Body of pancreas (tissue), 4 donors: ENCODE measurements around the gene PXDC1. TPM values are rescaled to one million over a fixed set of nuclear protein-coding genes. Genes with fewer than 3 reads are reported as not detected.

Source experiments
- ATAC-seq: fragments of 150-250 bp; one replicate; pipeline ENCODE4 v1.9.1; 2016
- DNase-seq, 4 donors: peaks; one replicate each; pipeline ENCODE4 v3.0.0-alpha.2; 2019
- H3K27ac ChIP-seq, 4 donors: fragments of 200-600 bp; sonication (generic); 1 replicate in 3 of 4; 2 replicates in 1 of 4; pipeline versions ENCODE4 v1.5.1 to v1.6.1; 2016 to 2019; ENCODE audit warnings: mild to moderate bottlenecking in 1 of 4, mixed read lengths in 1 of 4, moderate library complexity in 1 of 4
- H3K27me3 ChIP-seq, 2 donors: fragments of 200-600 bp; sonication (generic); one replicate each; pipeline ENCODE4 v1.6.0; 2016; ENCODE audit warnings: mild to moderate bottlenecking in 1 of 2
- H3K36me3 ChIP-seq, 2 donors: fragments of 200-600 bp; sonication (generic); replicated peaks in 1 of 2; 2 replicates each; pipeline ENCODE4 v1.5.1; 2016; ENCODE audit warnings: low read depth in 2 of 2; ENCODE audit not compliant: insufficient read depth in 1 of 2
- H3K4me1 ChIP-seq: fragments of 200-600 bp; sonication (generic); one replicate; pipeline ENCODE4 v1.6.0; 2016
- H3K4me3 ChIP-seq, 2 donors: fragments of 200-600 bp; sonication (generic); 1 replicate in 1 of 2; 2 replicates in 1 of 2; pipeline ENCODE4 v1.5.1; 2016 to 2019
- H3K9me3 ChIP-seq, 3 donors: fragments of 200-600 bp; sonication (generic); 1 replicate in 2 of 3; 2 replicates in 1 of 3; pipeline ENCODE4 v1.5.1; 2016
- CTCF ChIP-seq, 7 experiments: fragments of 450-650 bp in 4 of 7; fragments of 200-600 bp in 3 of 7; sonication (generic) in 3 of 7; IDR thresholded peaks; one replicate each; pipeline ENCODE4 v1.5.1; 2016 to 2019; ENCODE audit warnings: antibody characterized with exemption in 7 of 7
- POLR2A ChIP-seq, 3 donors: fragments of 450-650 bp; IDR thresholded peaks; one replicate each; pipeline ENCODE4 v1.6.1; 2016; ENCODE audit warnings: antibody characterized with exemption in 3 of 3, mild to moderate bottlenecking in 2 of 3
- WGBS, 2 donors: methylation state at CpG; one replicate each; pipeline ENCODE4 v1.1.5; 2017; 5-methylcytosine and 5-hydroxymethylcytosine counted together
- intact Hi-C: fragments of 100-400 bp; cut with DNase I; formaldehyde crosslinking; loops from one replicate; pipeline ENCODE4 v1.15.1; 2023
- total RNA-seq, 2 donors: library from RNA; depleted of rRNA; stranded (reverse); fragments of >200 nt; gene quantifications; one replicate each; pipeline ENCODE4 v1.1.0, GENCODE V29; 2016

Gene PXDC1
- total RNA-seq, 2 donors from 2014 or later, result 30.9 to 35.6 TPM

DNA sequence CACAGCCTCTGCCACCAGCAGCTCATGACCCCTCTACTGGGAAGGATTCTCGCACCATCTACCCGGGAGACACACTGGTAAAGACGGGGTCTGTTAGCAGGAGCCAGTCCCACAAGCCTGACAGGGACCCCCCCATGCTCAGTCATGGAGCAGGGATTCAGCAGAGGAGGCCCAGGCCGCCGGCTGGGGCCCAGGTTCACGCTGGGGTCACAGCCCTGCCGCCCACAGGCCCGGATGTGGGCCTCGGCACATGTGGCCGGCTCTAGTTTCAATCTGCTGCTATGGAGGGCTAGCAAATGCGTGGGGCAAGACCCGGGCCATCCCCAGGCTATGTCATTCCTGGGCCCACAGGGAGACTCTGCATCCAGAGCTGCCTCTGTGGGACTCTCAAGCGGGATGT lies 25.1 kb downstream of the PXDC1 start:
- WGBS, 2 donors, result 79 to 86% methylated on average over 4 to 12 of the region's 13 CpGs
- Histone ChIP-seq H3K36me3 (no peaks in the 10 kb centered on the region), H3K4me3 (no peak overlapping the region), H3K27ac (no peak overlapping the region), H3K27me3 (no peaks in the 10 kb centered on the region), H3K4me1 (peaks cover 9% of the 10 kb centered on the region), H3K9me3 (no peaks in the 10 kb centered on the region)
- ATAC-seq (no peak), DNase-seq (no peak)
- intact Hi-C loops, result no loop called here
- TF ChIP-seq CTCF (IDR thresholded peaks at IDR 0.05) (no peak), POLR2A (IDR thresholded peaks at IDR 0.05) (no peak)

- no peak overlapping the region for H3K27ac ChIP-seq
- WGBS, 2 donors, result 81 to 92% methylated on average over 11 to 31 of the region's 33 CpGs
These were observed 26.1 kb downstream of the PXDC1 start for GRCh38 chr6:3725145-3726047.

DNA sequence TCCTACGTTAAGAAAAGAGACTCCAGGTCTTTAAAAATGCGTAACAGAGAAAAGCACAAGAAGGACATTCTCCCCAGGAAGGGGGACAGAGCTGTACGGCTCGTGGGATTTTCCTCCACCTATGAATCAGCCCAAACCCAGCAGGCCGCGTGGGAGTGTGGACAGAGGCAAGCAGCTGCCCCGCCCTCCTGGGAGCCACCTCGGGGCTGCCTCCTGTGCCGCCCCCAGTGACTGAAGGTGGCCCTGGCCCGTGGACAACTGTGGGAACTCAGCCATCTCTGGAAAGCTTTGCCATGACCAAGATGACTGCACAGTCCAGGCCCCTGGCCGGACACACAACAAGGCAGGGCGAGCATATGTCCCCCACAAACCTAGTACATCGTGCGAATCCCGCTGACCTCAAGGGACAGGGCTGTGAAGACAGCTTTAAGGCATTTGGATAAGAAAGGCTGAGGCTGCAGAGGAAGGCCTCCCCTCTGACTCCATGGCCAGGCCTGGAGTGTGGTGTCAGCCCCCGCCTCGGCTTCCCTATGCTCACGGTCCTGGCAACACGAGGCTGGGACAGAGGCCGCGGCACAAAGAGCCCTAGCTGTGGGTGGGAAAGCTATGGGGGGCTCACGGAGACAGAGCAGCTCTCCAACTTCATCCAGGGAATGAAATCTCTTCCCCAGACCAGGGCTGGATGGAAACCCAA lies 26.9 kb downstream of the PXDC1 start:
- ATAC-seq (no peak), DNase-seq (no peak)
- 76 to 78% methylated on average over 11 to 22 of the region's 22 CpGs for WGBS, 2 donors
- Histone ChIP-seq H3K9me3 (no peaks in the 10 kb centered on the region), H3K4me1 (peaks cover 9% of the 10 kb centered on the region), H3K27me3 (no peaks in the 10 kb centered on the region), H3K4me3 (no peak overlapping the region), H3K36me3 (no peaks in the 10 kb centered on the region), H3K27ac (no peak overlapping the region)
- TF ChIP-seq CTCF (IDR thresholded peaks at IDR 0.05) (no peak), POLR2A (IDR thresholded peaks at IDR 0.05) (no peak)
- intact Hi-C loops, result no loop called here

More at GRCh38 chr6:3725145-3726047, 26.1 kb downstream of the PXDC1 start:
- TF ChIP-seq CTCF (IDR thresholded peaks at IDR 0.05) (no peak), POLR2A (IDR thresholded peaks at IDR 0.05) (no peak)
- Histone ChIP-seq H3K4me3 (no peak overlapping the region), H3K36me3 (no peaks in the 10 kb centered on the region), H3K9me3 (no peaks in the 10 kb centered on the region), H3K27me3 (no peaks in the 10 kb centered on the region), H3K4me1 (peaks cover 9% of the 10 kb centered on the region)
- intact Hi-C loops, result no loop called here
- ATAC-seq (no peak), DNase-seq (no peak)

DNA sequence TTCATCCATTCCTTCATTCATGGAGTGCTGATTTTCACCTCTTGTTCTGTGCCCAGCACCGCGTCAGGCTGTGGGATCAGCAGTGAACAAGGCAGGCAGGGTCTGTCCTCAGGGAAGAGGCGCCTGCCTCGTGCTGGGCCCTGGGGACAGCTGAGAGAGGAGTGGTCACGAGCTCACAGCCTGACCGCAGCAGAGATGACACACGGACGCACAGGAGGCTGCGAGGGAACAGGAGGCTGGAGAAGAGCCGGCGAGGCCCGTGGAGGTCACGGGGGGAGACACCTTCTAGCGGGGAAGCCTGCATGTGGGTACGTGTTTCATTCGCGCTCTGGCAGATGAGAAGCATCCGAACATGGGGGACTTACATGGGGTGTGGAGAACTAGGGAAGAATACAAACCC lies 27.5 kb downstream of the PXDC1 start:
- peaks cover 9% of the 10 kb centered on the region for H3K4me1 ChIP-seq

More for the DNA sequence above, 27.5 kb downstream of the PXDC1 start:
- Histone ChIP-seq H3K36me3 (no peaks in the 10 kb centered on the region), H3K27ac (no peak overlapping the region), H3K27me3 (no peaks in the 10 kb centered on the region), H3K4me3 (no peak overlapping the region), H3K9me3 (no peaks in the 10 kb centered on the region)
- intact Hi-C loops, result no loop called here
- no peak for TF ChIP-seq POLR2A (IDR thresholded peaks at IDR 0.05)
- TF ChIP-seq CTCF (IDR thresholded peaks at IDR 0.05), result no peak
- 86 to 88% methylated on average over 14 to 18 of the region's 18 CpGs for WGBS, 2 donors
- no peak for ATAC-seq
- DNase-seq, result no peak
